Smooth muscle cell (in vitro differentiated cells): ENCODE measurements around the gene ABHD17A. TPM values are rescaled to one million over a fixed set of nuclear protein-coding genes. Genes with fewer than 3 reads are reported as not detected.
A peak's percentile ranks its signal among the peaks of the same experiment; 100 is the strongest.

ENCODE experiments used
- DNase-seq: peaks from one replicate; lab custom pipeline; 2025; ENCODE audit not compliant: unreplicated experiment; lab: John Stamatoyannopoulos, UW
- H2AFZ ChIP-seq: fragments of 200-600 bp; sonication (generic); 2 replicates; pipeline ENCODE4 v1.6.0; 2016; ENCODE audit warnings: antibody characterized with exemption, low read depth, mild to moderate bottlenecking
- H3F3A ChIP-seq: fragments of 200-600 bp; sonication (generic); 2 replicates; pipeline ENCODE4 v1.6.0; 2017; ENCODE audit warnings: antibody characterized with exemption, low read depth
- H3K27ac ChIP-seq: fragments of 200-600 bp; sonication (generic); 2 replicates; pipeline ENCODE4 v1.5.1; 2016; ENCODE audit warnings: low read depth, mild to moderate bottlenecking
- H3K27me3 ChIP-seq: fragments of 200-600 bp; sonication (generic); 2 replicates; pipeline ENCODE4 v1.6.1; 2016; ENCODE audit warnings: low read depth, mild to moderate bottlenecking
- H3K36me3 ChIP-seq: fragments of 200-600 bp; sonication (generic); 2 replicates; pipeline ENCODE4 v1.5.1; 2016; ENCODE audit warnings: low read depth
- H3K4me1 ChIP-seq: fragments of 200-600 bp; sonication (generic); 2 replicates; pipeline ENCODE4 v1.5.1; 2016; ENCODE audit warnings: low read depth
- H3K4me2 ChIP-seq: fragments of 200-600 bp; sonication (generic); 2 replicates; pipeline ENCODE4 v1.6.0; 2016; ENCODE audit warnings: mild to moderate bottlenecking
- H3K4me3 ChIP-seq: fragments of 200-600 bp; sonication (generic); 2 replicates; pipeline ENCODE4 v1.5.1; 2016; ENCODE audit warnings: mild to moderate bottlenecking
- H3K79me2 ChIP-seq: fragments of 200-600 bp; sonication (generic); 2 replicates; pipeline ENCODE4 v1.6.0; 2016; ENCODE audit warnings: low read depth, mild to moderate bottlenecking
- H3K9ac ChIP-seq: fragments of 200-600 bp; sonication (generic); 2 replicates; pipeline ENCODE4 v1.6.0; 2016; ENCODE audit warnings: low read depth
- H3K9me3 ChIP-seq: fragments of 200-600 bp; sonication (generic); replicated peaks from 2 replicates; pipeline ENCODE4 v1.5.1; 2016; ENCODE audit warnings: low read depth
- H4K20me1 ChIP-seq: fragments of 200-600 bp; sonication (generic); 2 replicates; pipeline ENCODE4 v1.6.0; 2016; ENCODE audit warnings: low read depth
- CTCF ChIP-seq: fragments of 200-600 bp; sonication (generic); IDR thresholded peaks from 2 replicates; pipeline ENCODE4 v1.5.1; 2017; ENCODE audit warnings: borderline replicate concordance, mild to moderate bottlenecking, antibody characterized with exemption; ENCODE audit not compliant: insufficient read depth, poor library complexity, severe bottlenecking
- WGBS: methylation state at CpG from one replicate; pipeline ENCODE4 v1.1.7; 2016; ENCODE audit warnings: low lambda C conversion rate; 5-methylcytosine and 5-hydroxymethylcytosine counted together
- polyA plus RNA-seq: library from polyadenylated mRNA; unstranded; fragments of >200 nt; fragmentation: Nextera tagmentation; extraction: Ambion mirVana; gene quantifications from 2 replicates; pipeline ENCODE4 v1.2.1, GENCODE V29; 2016
- total RNA-seq: library from RNA; depleted of rRNA; stranded (reverse); fragments of >200 nt; gene quantifications from 2 replicates; pipeline ENCODE4 v1.2.3, GENCODE V29; 2014

ABHD17A gene
- total and polyA plus RNA-seq, 2 experiments from 2014 or later, result 42.9 to 106 TPM

GRCh38 chr19:1866693-1867348 is 18.5 kb downstream of the ABHD17A start:
- H3K4me3 ChIP-seq, result no peak overlapping the region
- H3K36me3 ChIP-seq, result no peaks in the 10 kb centered on the region
- peaks cover 7% of the 10 kb centered on the region for H3K79me2 ChIP-seq
- DNase-seq, result no peak
- no peak overlapping the region for H3K9ac ChIP-seq
- H2AFZ ChIP-seq, result no peak overlapping the region
- no peak for TF ChIP-seq CTCF
- peaks cover 17% of the 10 kb centered on the region for H4K20me1 ChIP-seq
- no peaks in the 10 kb centered on the region for H3K9me3 ChIP-seq
- 92% methylated on average over 8 of the region's 8 CpGs for WGBS
- H3K27me3 ChIP-seq, result no peaks in the 10 kb centered on the region
- H3K4me2 ChIP-seq, result no peak overlapping the region
- no peaks in the 10 kb centered on the region for H3F3A ChIP-seq
- peaks cover 5% of the 10 kb centered on the region for H3K4me1 ChIP-seq
- H3K27ac ChIP-seq, result no peak overlapping the region

- DNase-seq, result no peak
- WGBS, result 86% methylated on average over 17 of the region's 17 CpGs
- Histone ChIP-seq H3K36me3 (no peaks in the 10 kb centered on the region), H3F3A (no peaks in the 10 kb centered on the region), H3K27me3 (no peaks in the 10 kb centered on the region), H3K9me3 (no peaks in the 10 kb centered on the region), H3K9ac (no peak overlapping the region), H3K4me3 (peak overlapping the region; percentile 73), H2AFZ (no peak overlapping the region), H3K4me1 (peaks cover 13% of the 10 kb centered on the region), H3K4me2 (peak overlapping the region; percentile 93), H4K20me1 (peaks cover 26% of the 10 kb centered on the region), H3K27ac (no peak overlapping the region), H3K79me2 (peaks cover 22% of the 10 kb centered on the region)
- no peak for TF ChIP-seq CTCF
Observed at GRCh38 chr19:1865172-1866010, 19.9 kb downstream of the ABHD17A start.

- no peaks in the 10 kb centered on the region for H3K9me3 ChIP-seq
- TF ChIP-seq CTCF, result peak; percentile 68
- peak overlapping the region; percentile 93 for H3K4me2 ChIP-seq
- H3K27ac ChIP-seq, result peak overlapping the region; percentile 45
- H3K27me3 ChIP-seq, result no peaks in the 10 kb centered on the region
- peak; percentile 52 for DNase-seq
- H2AFZ ChIP-seq, result peak overlapping the region; percentile 22
- WGBS, result 6% methylated on average over 38 of the region's 52 CpGs
- peaks cover 34% of the 10 kb centered on the region for H4K20me1 ChIP-seq
- peak overlapping the region; percentile 31 for H3K9ac ChIP-seq
- no peaks in the 10 kb centered on the region for H3F3A ChIP-seq
- no peaks in the 10 kb centered on the region for H3K36me3 ChIP-seq
- peaks cover 21% of the 10 kb centered on the region for H3K4me1 ChIP-seq
- peaks cover 29% of the 10 kb centered on the region for H3K79me2 ChIP-seq
- peak overlapping the region; percentile 73 for H3K4me3 ChIP-seq
Observed at GRCh38 chr19:1864480-1865171, 20.7 kb downstream of the ABHD17A start.
